K562 (cell line): ENCODE results near the gene GCNT1. TPM values are rescaled to one million over a fixed set of nuclear protein-coding genes. Genes with fewer than 3 reads are reported as not detected.

Experiments
- AFF4 ChIP-seq: sonication (generic); formaldehyde crosslinking; IDR thresholded peaks from 2 replicates; pipeline ENCODE4 v1.8.0; 2023; ENCODE audit warnings: mild to moderate bottlenecking, missing genetic modification reagents
- ESRRB ChIP-seq: fragments of 250-450 bp; sonication (Bioruptor Pico); IDR thresholded peaks from 2 replicates; pipeline ENCODE4 v1.5.0; 2020; ENCODE audit warnings: mild to moderate bottlenecking, moderate library complexity, borderline replicate concordance
- FOXA3 ChIP-seq, 2 experiments: fragments of 450-650 bp in 1 of 2; sonication (generic) in 1 of 2; formaldehyde crosslinking; IDR thresholded peaks in 1 of 2; conservative IDR thresholded peaks in 1 of 2; 2 replicates each; pipeline versions ENCODE4 v1.4.0 to v1.8.0; 2020 to 2022; ENCODE audit warnings: mild to moderate bottlenecking in 2 of 2, missing genetic modification reagents in 1 of 2
- NRF1 ChIP-seq, 2 experiments: fragments of 450-650 bp; IDR thresholded peaks in 1 of 2; conservative IDR thresholded peaks in 1 of 2; 2 replicates each; pipeline ENCODE4 v1.6.1; 2014; ENCODE audit warnings: mild to moderate bottlenecking in 2 of 2
- POLR2G ChIP-seq: fragments of 200-400 bp; formaldehyde crosslinking; IDR thresholded peaks from 2 replicates; pipeline ENCODE4 v1.6.1; 2017; ENCODE audit warnings: low read depth, mild to moderate bottlenecking, antibody characterized with exemption, low read length, moderate library complexity
- SMARCB1 ChIP-seq: IDR thresholded peaks from 2 replicates; pipeline ENCODE4 v1.6.1; 2011; ENCODE audit warnings: improper control_type of control experiment, low read depth; ENCODE audit not compliant: insufficient read length
- ZNF609 ChIP-seq: sonication (generic); formaldehyde crosslinking; IDR thresholded peaks from 2 replicates; pipeline ENCODE4 v1.8.1; 2023; ENCODE audit warnings: missing genetic modification reagents, mild to moderate bottlenecking, borderline replicate concordance
- polyA plus RNA-seq, 8 experiments: library from polyadenylated mRNA; depleted of rRNA in 4 of 8; stranded (reverse) in 5 of 8; unstranded in 3 of 8; fragments of >200 nt; fragmentation: Nextera tagmentation in 2 of 8; fragmentation: Illumina TruSeq in 1 of 8; extraction: Ambion mirVana in 2 of 8; extraction: Trizol in 1 of 8; gene quantifications; 2 replicates each; pipeline versions ENCODE4 v1.2.1 to v1.2.3, GENCODE V29; 2011 to 2014; ENCODE audit warnings: inconsistent platforms in 1 of 8, missing spikeins in 1 of 8
- total RNA-seq, 7 experiments: library from RNA; depleted of rRNA in 6 of 7; stranded (reverse); fragments of >200 nt in 6 of 7; fragmentation: Illumina TruSeq in 2 of 7; extraction: Trizol in 2 of 7; gene quantifications; 2 replicates each; pipeline versions ENCODE4 v1.2.1 to v1.2.3, GENCODE V29; 2011 to 2021; ENCODE audit warnings: low replicate concordance in 1 of 7

The GCNT1 gene
- total and polyA plus RNA-seq, 9 of the 15 experiments (the other 6 are each of a cell fraction or from before 2014, with no cell fraction given), result 0.01 to 0.71 (median 0.10) TPM

- TF ChIP-seq FOXA3 (CRISPR knock-in tag; conservative IDR thresholded peaks at IDR 0.05 in 1 of 2, IDR thresholded peaks at IDR 0.05 in 1 of 2), result no peak
- TF ChIP-seq POLR2G, result no peak
- no peak for TF ChIP-seq ZNF609 (CRISPR knock-in tag)
- no peak for TF ChIP-seq NRF1 (conservative IDR thresholded peaks at IDR 0.05 in 1 of 2, IDR thresholded peaks at IDR 0.05 in 1 of 2)
- no peak for TF ChIP-seq AFF4 (CRISPR knock-in tag)
- TF ChIP-seq ESRRB (CRISPR knock-in tag), result no peak
- no peak for TF ChIP-seq SMARCB1
- TF ChIP-seq, all 486 proteins: peak for 0
These were observed 6.7 kb downstream of the GCNT1 start (continued) for GRCh38 chr9:76465442-76466298.
